DND-41 (cell line): Measurements from ENCODE around the gene CSNK1E.

Source experiments
- ATAC-seq: fragments of 200-7000 bp; cut with Tn5 transposase; 3 replicates; pipeline ENCODE4 v1.9.1; 2021; ENCODE audit warnings: low read depth; ENCODE audit not compliant: insufficient read depth
- DNase-seq: peaks from one replicate; pipeline ENCODE4 v3.0.0-alpha.2; 2020
- H2AFZ ChIP-seq: 2 replicates; pipeline ENCODE4 v1.6.0; 2012; ENCODE audit warnings: low read depth, low read length
- H3K27ac ChIP-seq: 2 replicates; pipeline ENCODE4 v1.5.1; 2012; ENCODE audit warnings: low read length, inconsistent platforms
- H3K27me3 ChIP-seq: fragments of 200-600 bp; sonication (generic); 2 replicates; pipeline ENCODE4 v1.6.0; 2012; ENCODE audit warnings: low read length, mild to moderate bottlenecking, inconsistent platforms; ENCODE audit not compliant: insufficient read depth, poor library complexity
- H3K36me3 ChIP-seq: 2 replicates; pipeline ENCODE4 v1.5.1; 2012; ENCODE audit warnings: low read length, inconsistent platforms; ENCODE audit not compliant: insufficient read depth
- H3K4me1 ChIP-seq: 2 replicates; pipeline ENCODE4 v1.5.1; 2012; ENCODE audit warnings: mild to moderate bottlenecking, low read length; ENCODE audit not compliant: insufficient read depth
- H3K4me2 ChIP-seq: 2 replicates; pipeline ENCODE4 v1.6.0; 2012; ENCODE audit warnings: mild to moderate bottlenecking, moderate library complexity, low read length, inconsistent platforms; ENCODE audit not compliant: insufficient read depth
- H3K4me3 ChIP-seq, 2 experiments: fragments of 200-600 bp in 1 of 2; shearing (Covaris generic) in 1 of 2; 2 replicates each; pipeline ENCODE4 v1.5.1; 2012 to 2016; ENCODE audit warnings: inconsistent platforms in 2 of 2, low read length in 2 of 2, mild to moderate bottlenecking in 2 of 2, low read depth in 1 of 2, moderate library complexity in 1 of 2
- H3K79me2 ChIP-seq: 2 replicates; pipeline ENCODE4 v1.6.0; 2012; ENCODE audit warnings: low read length, inconsistent platforms; ENCODE audit not compliant: insufficient read depth
- H3K9ac ChIP-seq: 2 replicates; pipeline ENCODE4 v1.6.0; 2012; ENCODE audit warnings: low read depth, mild to moderate bottlenecking, inconsistent platforms, low read length, moderate library complexity
- H3K9me3 ChIP-seq: 2 replicates; pipeline ENCODE4 v1.5.1; 2012; ENCODE audit warnings: low read length, moderate library complexity, mild to moderate bottlenecking, inconsistent platforms; ENCODE audit not compliant: insufficient read depth, severe bottlenecking
- H4K20me1 ChIP-seq: 2 replicates; pipeline ENCODE4 v1.6.0; 2012; ENCODE audit warnings: low read length; ENCODE audit not compliant: insufficient read depth
- CTCF ChIP-seq: IDR thresholded peaks from 2 replicates; pipeline ENCODE4 v1.5.1; 2012; ENCODE audit warnings: borderline replicate concordance, low read length, moderate library complexity, mild to moderate bottlenecking; ENCODE audit not compliant: poor library complexity, severe bottlenecking; ENCODE audit errors: extremely low read depth
- EZH2 ChIP-seq: IDR thresholded peaks from 3 replicates; pipeline ENCODE4 v1.6.1; 2012; ENCODE audit warnings: borderline replicate concordance, low read depth, mild to moderate bottlenecking, moderate library complexity, low read length, inconsistent platforms; ENCODE audit not compliant: severe bottlenecking

CSNK1E gene

GRCh38 chr22:38355275-38355674, 38.0 kb upstream of the CSNK1E start:
- Histone ChIP-seq H2AFZ (no peak overlapping the region), H3K4me3 (no peak overlapping the region), H3K9me3 (no peaks in the 10 kb centered on the region), H3K4me1 (no peaks in the 10 kb centered on the region), H3K36me3 (no peaks in the 10 kb centered on the region; the same call in 1 of the 2 replicates), H3K27ac (no peak overlapping the region), H3K79me2 (no peaks in the 10 kb centered on the region), H4K20me1 (peaks cover 2% of the 10 kb centered on the region; the same call in 1 of the 2 replicates), H3K9ac (no peak overlapping the region), H3K4me2 (no peak overlapping the region), H3K27me3 (no peaks in the 10 kb centered on the region)
- ATAC-seq (no peak), DNase-seq (no peak)
- TF ChIP-seq CTCF (no peak), EZH2 (no peak)

GRCh38 chr22:38353701-38354100, 36.5 kb upstream of the CSNK1E start:
- Histone ChIP-seq H3K36me3 (no peaks in the 10 kb centered on the region; the same call in 1 of the 2 replicates), H3K27me3 (no peaks in the 10 kb centered on the region), H3K9ac (no peak overlapping the region), H3K79me2 (no peaks in the 10 kb centered on the region), H4K20me1 (peaks cover 2% of the 10 kb centered on the region; the same call in 1 of the 2 replicates), H3K4me3 (no peak overlapping the region), H3K4me1 (no peaks in the 10 kb centered on the region), H2AFZ (no peak overlapping the region), H3K27ac (no peak overlapping the region), H3K4me2 (no peak overlapping the region), H3K9me3 (no peaks in the 10 kb centered on the region)
- ATAC-seq (no peak), DNase-seq (no peak)
- no peak for TF ChIP-seq EZH2
- TF ChIP-seq CTCF, result no peak

GRCh38 chr22:38353142-38353629, 36.0 kb upstream of the CSNK1E start:
- no peak overlapping the region for H3K9ac ChIP-seq
- no peaks in the 10 kb centered on the region; the same call in 1 of the 2 replicates for H3K36me3 ChIP-seq
- H3K4me2 ChIP-seq, result no peak overlapping the region
- no peak overlapping the region for H2AFZ ChIP-seq
- no peak overlapping the region for H3K4me3 ChIP-seq
- no peaks in the 10 kb centered on the region for H3K79me2 ChIP-seq
- DNase-seq (peak; percentile 66), ATAC-seq (peak; percentile 92)
- no peak overlapping the region for H3K27ac ChIP-seq
- H4K20me1 ChIP-seq, result peaks cover 4% of the 10 kb centered on the region; the same call in 1 of the 2 replicates
- no peak for TF ChIP-seq EZH2
- TF ChIP-seq CTCF, result peak; percentile 95
- no peaks in the 10 kb centered on the region for H3K27me3 ChIP-seq
- H3K4me1 ChIP-seq, result no peaks in the 10 kb centered on the region
- H3K9me3 ChIP-seq, result no peaks in the 10 kb centered on the region
